Fibroblast of skin of right quadriceps (primary cell): ENCODE data around the gene DSG3.

Experiments
- DNase-seq: peaks from one replicate; pipeline ENCODE4 v3.0.0-alpha.2; 2013

DSG3 gene

GRCh38 chr18:31436825-31437224 is 10.7 kb upstream of the DSG3 start:
- DNase-seq, result no peak

- DNase-seq, result no peak
Observed at GRCh38 chr18:31438402-31438801, 9.1 kb upstream of the DSG3 start.

- DNase-seq, result no peak
Observed at GRCh38 chr18:31439807-31440325, 7.7 kb upstream of the DSG3 start.

- DNase-seq, result no peak
Observed at GRCh38 chr18:31440787-31441186, 6.8 kb upstream of the DSG3 start.

- DNase-seq, result no peak
Observed at GRCh38 chr18:31441493-31441892, 6.0 kb upstream of the DSG3 start.

- no peak for DNase-seq
Observed at GRCh38 chr18:31444142-31444541, 3.4 kb upstream of the DSG3 start.

GRCh38 chr18:31445908-31446307 is 1.6 kb upstream of the DSG3 start:
- no peak for DNase-seq

GRCh38 chr18:31446854-31447253 is 687 bp upstream of the DSG3 start:
- no peak for DNase-seq

GRCh38 chr18:31450409-31450808 is 2.9 kb downstream of the DSG3 start:
- peak; percentile 8 for DNase-seq

- DNase-seq, result no peak
Observed at GRCh38 chr18:31451625-31452024, 4.1 kb downstream of the DSG3 start.

GRCh38 chr18:31454066-31454708 is 6.6 kb downstream of the DSG3 start:
- peak; percentile 59 for DNase-seq

- DNase-seq, result no peak
Observed at GRCh38 chr18:31469629-31470028, 22.1 kb downstream of the DSG3 start.

GRCh38 chr18:31478688-31479087 is 31.1 kb downstream of the DSG3 start:
- DNase-seq, result no peak

- no peak for DNase-seq
Observed at GRCh38 chr18:31482051-31482450, 34.5 kb downstream of the DSG3 start.

GRCh38 chr18:31483396-31483795 is 35.9 kb downstream of the DSG3 start:
- no peak for DNase-seq

GRCh38 chr18:31484461-31484860 is 36.9 kb downstream of the DSG3 start:
- DNase-seq, result no peak

- DNase-seq, result no peak
Observed at GRCh38 chr18:31486165-31486564, 38.6 kb downstream of the DSG3 start.

- peak; percentile 90 for DNase-seq
Observed at GRCh38 chr18:31487246-31488015, 39.9 kb downstream of the DSG3 start.

GRCh38 chr18:31489311-31489710 is 41.8 kb downstream of the DSG3 start:
- DNase-seq, result no peak

GRCh38 chr18:31490387-31490786 is 42.8 kb downstream of the DSG3 start:
- DNase-seq, result no peak

- no peak for DNase-seq
Observed at GRCh38 chr18:31490833-31491232, 43.3 kb downstream of the DSG3 start.

- no peak for DNase-seq
Observed at GRCh38 chr18:31491586-31491985, 44.0 kb downstream of the DSG3 start.

- no peak for DNase-seq
Observed at GRCh38 chr18:31492671-31493070, 45.1 kb downstream of the DSG3 start.

- no peak for DNase-seq
Observed at GRCh38 chr18:31493171-31493570, 45.6 kb downstream of the DSG3 start.
